ENCODE data around the gene TOGARAM2. TPM values are rescaled to one million over a fixed set of nuclear protein-coding genes. Genes with fewer than 3 reads are reported as not detected.

The TOGARAM2 gene
- total RNA-seq, 1 donor from 2014 or later = 51.9 TPM

- Histone ChIP-seq H3K27ac (replicated peaks) (no peak overlapping the region), H3K36me3 (no peaks in the 10 kb centered on the region), H3K4me3 (no peak overlapping the region), H3K9me3 (replicated peaks) (no peaks in the 10 kb centered on the region), H3K27me3 (ENCODE audit: low read depth) (peaks cover 6% of the 10 kb centered on the region), H3K4me1 (peaks cover 26% of the 10 kb centered on the region)
- no peak for DNase-seq
- intact Hi-C loops (cut with micrococcal nuclease) = no loop called here
- TF ChIP-seq CTCF (IDR thresholded peaks at IDR 0.05; ENCODE audit: borderline replicate concordance) = no peak
Observed at GRCh38 chr2:29070526-29070925, 89.4 kb downstream of the TOGARAM2 start.

GRCh38 chr2:29071032-29071975 lies 90.2 kb downstream of the TOGARAM2 start:
- Histone ChIP-seq H3K27ac (replicated peaks) (no peak overlapping the region), H3K27me3 (ENCODE audit: low read depth) (peaks cover 6% of the 10 kb centered on the region)

GRCh38 chr2:29072251-29072650 lies 91.2 kb downstream of the TOGARAM2 start:
- intact Hi-C loops (cut with micrococcal nuclease) = no loop called here
- H3K27me3 ChIP-seq (ENCODE audit: low read depth) = peaks cover 6% of the 10 kb centered on the region
- no peak for DNase-seq
- no peaks in the 10 kb centered on the region for H3K9me3 ChIP-seq (replicated peaks)
- no peaks in the 10 kb centered on the region for H3K36me3 ChIP-seq
- H3K4me3 ChIP-seq = no peak overlapping the region
- TF ChIP-seq CTCF (IDR thresholded peaks at IDR 0.05; ENCODE audit: borderline replicate concordance) = no peak
- H3K4me1 ChIP-seq = peaks cover 32% of the 10 kb centered on the region
- H3K27ac ChIP-seq (replicated peaks) = no peak overlapping the region

More at GRCh38 chr2:29071032-29071975, 90.2 kb downstream of the TOGARAM2 start:
- Histone ChIP-seq H3K9me3 (replicated peaks) (no peaks in the 10 kb centered on the region), H3K4me1 (peaks cover 30% of the 10 kb centered on the region), H3K4me3 (no peak overlapping the region), H3K36me3 (no peaks in the 10 kb centered on the region)
- no peak for DNase-seq
- intact Hi-C loops (cut with micrococcal nuclease) = no loop called here
- no peak for TF ChIP-seq CTCF (IDR thresholded peaks at IDR 0.05; ENCODE audit: borderline replicate concordance)

- peaks cover under 1% of the 10 kb centered on the region for H3K9me3 ChIP-seq (replicated peaks)
- no peak overlapping the region for H3K4me3 ChIP-seq
- DNase-seq = no peak
- intact Hi-C loops (cut with micrococcal nuclease) = no loop called here
- H3K4me1 ChIP-seq = peaks cover 32% of the 10 kb centered on the region
- no peak for TF ChIP-seq CTCF (IDR thresholded peaks at IDR 0.05; ENCODE audit: borderline replicate concordance)
- H3K27me3 ChIP-seq (ENCODE audit: low read depth) = peaks cover 6% of the 10 kb centered on the region
- no peaks in the 10 kb centered on the region for H3K36me3 ChIP-seq
- no peak overlapping the region for H3K27ac ChIP-seq (replicated peaks)
Observed at GRCh38 chr2:29072971-29073725, 92.0 kb downstream of the TOGARAM2 start.

- no peak for DNase-seq
- intact Hi-C loops (cut with micrococcal nuclease) = no loop called here
- Histone ChIP-seq H3K27me3 (ENCODE audit: low read depth) (peaks cover 6% of the 10 kb centered on the region), H3K27ac (replicated peaks) (peak overlapping the region; percentile 62), H3K4me3 (no peak overlapping the region), H3K36me3 (no peaks in the 10 kb centered on the region), H3K9me3 (replicated peaks) (peaks cover 8% of the 10 kb centered on the region), H3K4me1 (peaks cover 32% of the 10 kb centered on the region)
- no peak for TF ChIP-seq CTCF (IDR thresholded peaks at IDR 0.05; ENCODE audit: borderline replicate concordance)
Observed at GRCh38 chr2:29073933-29074332, 92.8 kb downstream of the TOGARAM2 start.
